Cardiac muscle cell (in vitro differentiated cells and primary cell): ENCODE results near the gene CA7. TPM values are rescaled to one million over a fixed set of nuclear protein-coding genes. Genes with fewer than 3 reads are reported as not detected.

Experiments
- DNase-seq, 2 donors: peaks; one replicate each; pipeline versions ENCODE4 v3.0.0 to v3.0.0-alpha.2; 2010 to 2017; ENCODE audit warnings: low read depth in 1 of 2, low spot score in 1 of 2
- H3K27ac ChIP-seq: fragments of 200-600 bp; sonication (generic); 2 replicates; pipeline ENCODE4 v1.5.1; 2016
- H3K27me3 ChIP-seq: fragments of 200-600 bp; sonication (generic); 2 replicates; pipeline ENCODE4 v1.6.0; 2016; ENCODE audit warnings: control low read depth
- H3K36me3 ChIP-seq: fragments of 200-600 bp; sonication (generic); 2 replicates; pipeline ENCODE4 v1.5.1; 2016; ENCODE audit warnings: control low read depth
- H3K4me1 ChIP-seq: fragments of 200-600 bp; sonication (generic); 2 replicates; pipeline ENCODE4 v1.8.1; 2017; ENCODE audit warnings: low read depth, mild to moderate bottlenecking, mixed run types
- H3K4me3 ChIP-seq: fragments of 200-600 bp; sonication (generic); 2 replicates; pipeline ENCODE4 v1.5.1; 2016; ENCODE audit warnings: mild to moderate bottlenecking
- H3K9me3 ChIP-seq: fragments of 200-600 bp; sonication (generic); 2 replicates; pipeline ENCODE4 v1.5.1; 2017; ENCODE audit warnings: low read depth, mild to moderate bottlenecking, control low read depth
- CTCF ChIP-seq: IDR thresholded peaks from 2 replicates; pipeline ENCODE4 v1.5.1; 2012; ENCODE audit warnings: low read depth, mild to moderate bottlenecking, low read length
- polyA plus RNA-seq: library from polyadenylated mRNA; unstranded; fragments of >200 nt; fragmentation: Nextera tagmentation; extraction: Ambion mirVana; gene quantifications from 2 replicates; pipeline ENCODE4 v1.2.1, GENCODE V29; 2016
- total RNA-seq: library from RNA; depleted of rRNA; stranded (reverse); fragments of >200 nt; gene quantifications from 2 replicates; pipeline ENCODE4 v1.2.3, GENCODE V29; 2016

Gene CA7
- total and polyA plus RNA-seq, 2 experiments from 2014 or later: 0.27 to 1.2 TPM

- Histone ChIP-seq H3K36me3 (no peaks in the 10 kb centered on the region), H3K27ac (peak overlapping the region; percentile 100), H3K4me1 (peaks cover 78% of the 10 kb centered on the region), H3K27me3 (no peaks in the 10 kb centered on the region), H3K4me3 (no peak overlapping the region), H3K9me3 (no peaks in the 10 kb centered on the region)
- DNase-seq: no peak
- no peak for TF ChIP-seq CTCF
These were observed 57.4 kb downstream of the CA7 start for GRCh38 chr16:66901626-66902025.

GRCh38 chr16:66902648-66903543, 58.7 kb downstream of the CA7 start:
- no peaks in the 10 kb centered on the region for H3K9me3 ChIP-seq
- TF ChIP-seq CTCF: no peak
- no peaks in the 10 kb centered on the region for H3K36me3 ChIP-seq
- peak in 1 of 2 donors; percentile 93 for DNase-seq
- no peaks in the 10 kb centered on the region for H3K27me3 ChIP-seq
- H3K4me1 ChIP-seq: peaks cover 84% of the 10 kb centered on the region
- H3K27ac ChIP-seq: peak overlapping the region; percentile 100
- H3K4me3 ChIP-seq: no peak overlapping the region

Other genes starting within 250 kb of the CA7 start
- 48.9 and 56.1 TPM in 2 replicates for gene CMTM3, start 239.7 kb upstream of the CA7 start, total RNA-seq
- 70.7 and 92.2 TPM in 2 replicates for gene CMTM3, start 239.7 kb upstream of the CA7 start, polyA plus RNA-seq
- gene CMTM4, start 147.7 kb upstream of the CA7 start, total RNA-seq: 42.3 and 61.6 TPM in 2 replicates
- gene CMTM4, start 147.7 kb upstream of the CA7 start, polyA plus RNA-seq: 19.7 and 22.8 TPM in 2 replicates
- 54.5 and 58.6 TPM in 2 replicates for gene DYNC1LI2, start 92.8 kb upstream of the CA7 start, total RNA-seq
- 76.0 and 89.6 TPM in 2 replicates for gene DYNC1LI2, start 92.8 kb upstream of the CA7 start, polyA plus RNA-seq
- not detected in 2 replicates for gene TERB1, start 42.8 kb upstream of the CA7 start, total RNA-seq
- gene TERB1, start 42.8 kb upstream of the CA7 start, polyA plus RNA-seq: not detected in 2 replicates
- gene NAE1, start 13.4 kb upstream of the CA7 start, total RNA-seq: 39.5 and 45.2 TPM in 2 replicates
- 97.8 and 114 TPM in 2 replicates for gene NAE1, start 13.4 kb upstream of the CA7 start, polyA plus RNA-seq
- gene PDP2, start 36.1 kb downstream of the CA7 start, total RNA-seq: 6.0 and 19.4 TPM in 2 replicates
- gene PDP2, start 36.1 kb downstream of the CA7 start, polyA plus RNA-seq: 4.1 and 7.4 TPM in 2 replicates
- 0.07 and 4.4 TPM in 2 replicates for gene CDH16, start 74.5 kb downstream of the CA7 start, total RNA-seq
- gene CDH16, start 74.5 kb downstream of the CA7 start, polyA plus RNA-seq: not detected in 2 replicates
- 51.6 and 246 TPM in 2 replicates for gene RRAD, start 81.1 kb downstream of the CA7 start, total RNA-seq
- 73.8 and 318 TPM in 2 replicates for gene RRAD, start 81.1 kb downstream of the CA7 start, polyA plus RNA-seq
- gene CIAO2B, start 90.0 kb downstream of the CA7 start, total RNA-seq: 151 and 184 TPM in 2 replicates
- gene CIAO2B, start 90.0 kb downstream of the CA7 start, polyA plus RNA-seq: 194 and 242 TPM in 2 replicates
- gene CES2, start 91.1 kb downstream of the CA7 start, total RNA-seq: 67.9 and 84.2 TPM in 2 replicates
- gene CES2, start 91.1 kb downstream of the CA7 start, polyA plus RNA-seq: 69.1 and 94.3 TPM in 2 replicates
- gene CES3, start 116.9 kb downstream of the CA7 start, total RNA-seq: 6.2 and 12.8 TPM in 2 replicates
- gene CES3, start 116.9 kb downstream of the CA7 start, polyA plus RNA-seq: 4.7 and 6.4 TPM in 2 replicates
- gene CES4A, start 144.2 kb downstream of the CA7 start, total RNA-seq: 12.4 and 15.7 TPM in 2 replicates
- gene CES4A, start 144.2 kb downstream of the CA7 start, polyA plus RNA-seq: 14.7 and 19.9 TPM in 2 replicates
- 94.8 and 197 TPM in 2 replicates for gene CBFB, start 184.7 kb downstream of the CA7 start, total RNA-seq
- gene CBFB, start 184.7 kb downstream of the CA7 start, polyA plus RNA-seq: 66.3 and 78.5 TPM in 2 replicates